ENCODE results near the gene HTR6.

HTR6 gene

DNA sequence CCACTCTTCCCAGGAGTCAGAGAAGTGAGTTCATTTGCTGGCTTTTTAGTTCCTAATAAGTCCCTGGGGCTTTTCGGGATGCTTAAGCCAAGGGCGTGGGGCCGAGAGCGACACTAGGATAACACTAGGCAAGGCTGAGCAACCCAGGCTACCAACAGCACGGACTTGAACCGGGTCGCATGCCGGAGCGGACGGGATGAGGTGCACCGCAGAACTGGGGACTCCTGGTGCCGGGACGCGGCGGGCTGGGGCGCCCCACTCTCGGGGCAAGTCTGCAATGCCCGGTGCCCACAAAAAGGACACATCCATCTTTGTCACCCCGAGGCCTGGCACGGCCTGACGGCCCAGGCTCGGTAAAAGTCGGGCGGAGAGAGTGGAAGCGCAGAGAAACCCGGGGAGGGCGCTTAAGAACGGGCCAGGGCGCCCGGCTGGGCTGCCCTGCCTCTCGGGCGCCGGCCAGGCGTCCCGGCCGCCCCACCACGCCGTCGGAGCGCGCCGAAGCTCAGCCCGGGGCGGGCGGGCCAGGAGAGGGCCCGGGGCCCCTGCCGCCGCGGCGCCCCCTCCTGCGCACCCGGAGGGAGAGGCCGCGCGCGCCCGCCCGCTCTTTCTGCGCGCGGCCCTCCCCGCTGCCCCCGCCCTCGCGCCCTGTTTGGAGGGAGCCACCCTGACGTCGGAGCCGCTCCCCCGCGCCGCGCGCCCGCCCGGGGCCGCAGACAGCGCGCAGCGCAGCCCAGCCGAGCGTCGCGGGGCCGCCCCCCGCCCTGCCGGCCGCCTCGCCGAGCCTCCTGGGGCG, 20.9 kb upstream of the HTR6 start, which contains the start of gene NBL1:
NBL1 (plus strand) TSS at position 710 of the 793 bp plus-strand sequence. CDS start 10,720 bp downstream, outside the sequence.
- CTCF ChIA-PET, result interaction anchor here (0.9 to 1.5 kb wide), 4 partner anchors 29 to 207 kb away, joined by 3 to 4 read pairs (median 4); no protein-coding TSS in a partner anchor
- Histone ChIP-seq H3K9me3 (ENCODE audit: control extremely low read depth in 1 of 5, control insufficient read depth in 4 of 5, insufficient read depth in 2 of 5, low read depth in 1 of 5, low read length in 4 of 5) (no peaks in the 10 kb centered on the region), H3K27me3 (replicated peaks in 2 of 5; ENCODE audit: control insufficient read depth in 4 of 5, insufficient read depth in 5 of 5, low read length in 4 of 5) (peaks cover 0 to 12% (median 0%) of the 10 kb centered on the region in 5 experiments), H3K4me3 (ENCODE audit: control insufficient read depth in 1 of 7, extremely low read depth in 1 of 7, insufficient read depth in 4 of 7, low read depth in 2 of 7, low read length in 6 of 7) (peak within 1 kb of the TSS; percentile 57 to 89 (median 72)), H3K4me1 (ENCODE audit: control extremely low read depth in 1 of 4, control insufficient read depth in 4 of 4, insufficient read depth in 4 of 4, low read length in 3 of 4) (peaks cover 0 to 51% (median 44%) of the 10 kb centered on the region in 4 experiments), H3K27ac (ENCODE audit: insufficient read depth in 1 of 2, low read depth in 1 of 2, low read length in 2 of 2, poor library complexity in 1 of 2, severe bottlenecking in 2 of 2) (peak within 1 kb of the TSS; percentile 54 to 68), H3K36me3 (ENCODE audit: control insufficient read depth in 4 of 4, insufficient read depth in 4 of 4, low read length in 3 of 4) (no peaks in the 10 kb centered on the region)
- DNase-seq, result peak; percentile 55 to 82 (median 82)
- WGBS (ENCODE audit: insufficient coverage), result under 1% methylated on average over 73 of the region's 90 CpGs
- POLR2A ChIA-PET, result interaction anchor here (0.9 to 7.3 kb wide), 4 partner anchors 14 to 55 kb away, joined by 3 to 48 read pairs (median 3); a partner anchor contains a TSS

DNA sequence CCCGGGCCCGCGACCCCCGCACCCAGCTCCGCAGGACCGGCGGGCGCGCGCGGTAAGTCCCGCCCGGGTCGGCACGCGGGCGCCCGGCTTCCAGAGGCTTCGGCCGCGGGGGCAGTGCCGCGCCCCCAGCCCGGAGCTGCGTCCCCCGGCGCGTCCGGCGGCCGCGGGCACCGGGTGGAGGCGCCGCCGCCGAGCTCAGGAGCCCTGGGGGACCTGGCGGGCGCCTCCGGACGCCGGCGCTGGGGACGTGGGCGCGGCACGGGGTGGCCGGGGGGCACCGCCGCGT, 20.3 kb upstream of the HTR6 start:
- 0% methylated on average over 51 of the region's 51 CpGs for WGBS (ENCODE audit: insufficient coverage)
- DNase-seq, result no peak
- H3K4me1 ChIP-seq (ENCODE audit: control extremely low read depth in 1 of 4, control insufficient read depth in 4 of 4, insufficient read depth in 4 of 4, low read length in 3 of 4), result peaks cover 0 to 52% (median 44%) of the 10 kb centered on the region in 4 experiments
- ChIA-PET POLR2A (interaction anchor here (0.9 to 7.3 kb wide), 3 partner anchors 37 to 55 kb away, joined by 3 to 48 read pairs (median 3); a partner anchor contains a TSS), CTCF (interaction anchor here (1.0 kb wide), 1 partner anchor 208 kb away, joined by 3 read pairs; no protein-coding TSS in a partner anchor)
- no peaks in the 10 kb centered on the region for H3K9me3 ChIP-seq (ENCODE audit: control extremely low read depth in 1 of 5, control insufficient read depth in 4 of 5, insufficient read depth in 2 of 5, low read depth in 1 of 5, low read length in 4 of 5)
- peak overlapping the region; percentile 57 to 89 (median 72) for H3K4me3 ChIP-seq (ENCODE audit: control insufficient read depth in 1 of 7, extremely low read depth in 1 of 7, insufficient read depth in 4 of 7, low read depth in 2 of 7, low read length in 6 of 7)
- peak overlapping the region in 1 of 2 experiments; percentile 68 for H3K27ac ChIP-seq (ENCODE audit: insufficient read depth in 1 of 2, low read depth in 1 of 2, low read length in 2 of 2, poor library complexity in 1 of 2, severe bottlenecking in 2 of 2)
- H3K36me3 ChIP-seq (ENCODE audit: control insufficient read depth in 4 of 4, insufficient read depth in 4 of 4, low read length in 3 of 4), result no peaks in the 10 kb centered on the region
- peaks cover 0 to 12% (median 0%) of the 10 kb centered on the region in 5 experiments for H3K27me3 ChIP-seq (replicated peaks in 2 of 5; ENCODE audit: control insufficient read depth in 4 of 5, insufficient read depth in 5 of 5, low read length in 4 of 5)

DNA sequence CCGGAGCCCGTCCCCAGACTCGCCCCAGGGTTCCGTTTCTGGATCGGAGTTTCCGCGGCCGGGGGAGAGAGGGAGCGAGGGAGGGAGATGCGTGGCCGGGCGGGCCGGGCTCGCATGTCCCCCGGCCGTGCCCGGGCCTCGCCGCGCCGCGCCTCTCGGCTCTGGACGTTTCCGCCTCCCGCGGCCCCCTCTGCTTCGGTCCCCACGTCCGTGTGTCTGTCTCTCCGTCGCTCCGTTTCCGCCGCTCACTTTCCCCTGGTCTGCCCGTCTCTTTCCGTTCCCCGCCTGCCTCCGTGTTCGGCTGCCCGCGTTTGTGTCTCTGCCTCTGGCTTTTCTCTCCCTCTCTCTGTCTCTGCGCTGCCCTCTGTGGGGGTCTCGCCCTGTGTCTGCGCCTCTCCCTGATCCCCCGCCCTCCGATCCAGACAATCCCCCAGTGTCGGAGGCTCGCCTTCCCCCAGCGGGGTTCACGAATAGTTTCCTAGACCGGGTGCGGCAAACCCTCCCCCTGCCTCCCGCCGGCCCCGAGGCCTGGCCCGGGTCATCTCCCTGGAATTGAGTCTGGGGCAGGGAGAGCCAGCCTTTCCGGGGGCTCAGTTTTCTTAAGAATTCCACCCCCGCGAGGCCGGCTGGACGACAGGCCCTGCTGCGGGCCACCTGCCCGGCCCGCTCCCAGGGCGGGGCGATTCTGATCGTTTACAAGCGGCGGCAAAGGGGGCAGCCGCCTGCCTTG, 19.8 kb upstream of the HTR6 start:
- ChIA-PET CTCF (no interaction called here), POLR2A (interaction anchor here (7.3 kb wide), 1 partner anchor 48 kb away, joined by 48 read pairs; a partner anchor contains a TSS)
- no peaks in the 10 kb centered on the region for H3K36me3 ChIP-seq (ENCODE audit: control insufficient read depth in 4 of 4, insufficient read depth in 4 of 4, low read length in 3 of 4)
- H3K4me3 ChIP-seq (ENCODE audit: control insufficient read depth in 1 of 7, extremely low read depth in 1 of 7, insufficient read depth in 4 of 7, low read depth in 2 of 7, low read length in 6 of 7), result peak overlapping the region; percentile 57 to 89 (median 72)
- 0% methylated on average over 31 of the region's 71 CpGs for WGBS (ENCODE audit: insufficient coverage)
- DNase-seq, result peak in 1 of 3 donors; percentile 55
- H3K27me3 ChIP-seq (replicated peaks in 2 of 5; ENCODE audit: control insufficient read depth in 4 of 5, insufficient read depth in 5 of 5, low read length in 4 of 5), result peaks cover 0 to 12% (median 0%) of the 10 kb centered on the region in 5 experiments
- H3K4me1 ChIP-seq (ENCODE audit: control extremely low read depth in 1 of 4, control insufficient read depth in 4 of 4, insufficient read depth in 4 of 4, low read length in 3 of 4), result peaks cover 0 to 52% (median 44%) of the 10 kb centered on the region in 4 experiments
- H3K27ac ChIP-seq (ENCODE audit: insufficient read depth in 1 of 2, low read depth in 1 of 2, low read length in 2 of 2, poor library complexity in 1 of 2, severe bottlenecking in 2 of 2), result peak overlapping the region; percentile 54 to 68
- H3K9me3 ChIP-seq (ENCODE audit: control extremely low read depth in 1 of 5, control insufficient read depth in 4 of 5, insufficient read depth in 2 of 5, low read depth in 1 of 5, low read length in 4 of 5), result no peaks in the 10 kb centered on the region

DNA sequence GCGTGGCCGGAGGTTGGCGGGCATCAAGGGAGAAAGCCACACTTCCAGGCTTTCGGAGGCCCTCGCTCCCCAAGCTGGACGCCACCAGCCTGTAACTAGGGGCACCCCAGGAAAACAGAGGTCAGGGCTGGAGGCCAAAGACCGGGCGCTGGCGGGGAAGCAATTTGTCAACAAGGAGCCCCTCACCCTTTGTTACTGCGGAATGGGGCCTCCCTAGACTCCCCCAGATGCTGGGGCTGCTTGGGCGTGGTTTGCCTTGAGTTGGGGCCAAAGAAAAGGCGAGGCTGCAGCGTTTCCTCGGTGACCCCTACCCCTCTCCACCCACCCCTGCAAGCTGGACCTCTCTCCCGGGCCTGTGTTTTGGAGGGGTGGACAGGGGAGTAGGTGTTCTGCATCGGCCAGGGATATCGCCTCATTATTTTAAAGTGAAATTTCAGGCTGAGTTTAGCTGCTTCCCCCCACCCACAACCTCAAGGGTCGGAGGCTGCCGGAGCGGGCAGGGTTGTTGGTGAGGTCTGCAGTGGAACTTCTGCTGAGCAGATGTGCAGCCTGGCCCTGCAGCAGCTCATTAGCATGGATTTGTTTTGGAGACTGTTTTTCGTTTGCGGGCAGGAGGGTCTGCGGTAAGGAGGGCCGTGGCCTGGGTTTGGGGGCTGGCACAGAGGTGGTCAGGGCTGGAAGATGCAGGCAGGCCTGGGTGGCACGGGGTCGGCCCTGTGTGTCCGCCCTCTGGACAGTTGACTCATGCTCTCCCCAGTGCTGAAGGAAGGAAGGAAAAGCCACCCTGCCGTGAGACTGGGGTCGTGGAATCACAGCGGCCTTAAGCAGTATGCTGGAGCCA, 19.0 kb upstream of the HTR6 start:
- ChIA-PET POLR2A (interaction anchor here (0.6 to 7.3 kb wide), 2 partner anchors 32 to 49 kb away, joined by 4 to 48 read pairs; a partner anchor contains a TSS), CTCF (interaction anchor here (1.2 to 1.7 kb wide), 2 partner anchors 140 to 298 kb away, joined by 3 read pairs; no protein-coding TSS in a partner anchor)
- Histone ChIP-seq H3K36me3 (ENCODE audit: control insufficient read depth in 4 of 4, insufficient read depth in 4 of 4, low read length in 3 of 4) (no peaks in the 10 kb centered on the region), H3K4me3 (ENCODE audit: control insufficient read depth in 1 of 7, extremely low read depth in 1 of 7, insufficient read depth in 4 of 7, low read depth in 2 of 7, low read length in 6 of 7) (peak overlapping the region; percentile 57 to 89 (median 72)), H3K9me3 (ENCODE audit: control extremely low read depth in 1 of 5, control insufficient read depth in 4 of 5, insufficient read depth in 2 of 5, low read depth in 1 of 5, low read length in 4 of 5) (no peaks in the 10 kb centered on the region), H3K27ac (ENCODE audit: insufficient read depth in 1 of 2, low read depth in 1 of 2, low read length in 2 of 2, poor library complexity in 1 of 2, severe bottlenecking in 2 of 2) (peak overlapping the region in 1 of 2 experiments; percentile 68), H3K27me3 (replicated peaks in 2 of 5; ENCODE audit: control insufficient read depth in 4 of 5, insufficient read depth in 5 of 5, low read length in 4 of 5) (peaks cover 0 to 12% (median 0%) of the 10 kb centered on the region in 5 experiments), H3K4me1 (ENCODE audit: control extremely low read depth in 1 of 4, control insufficient read depth in 4 of 4, insufficient read depth in 4 of 4, low read length in 3 of 4) (peaks cover 0 to 56% (median 47%) of the 10 kb centered on the region in 4 experiments)
- DNase-seq, result peak in 2 of 3 donors; percentile 61 to 63
- WGBS (ENCODE audit: insufficient coverage), result 49% methylated on average over 22 of the region's 30 CpGs

DNA sequence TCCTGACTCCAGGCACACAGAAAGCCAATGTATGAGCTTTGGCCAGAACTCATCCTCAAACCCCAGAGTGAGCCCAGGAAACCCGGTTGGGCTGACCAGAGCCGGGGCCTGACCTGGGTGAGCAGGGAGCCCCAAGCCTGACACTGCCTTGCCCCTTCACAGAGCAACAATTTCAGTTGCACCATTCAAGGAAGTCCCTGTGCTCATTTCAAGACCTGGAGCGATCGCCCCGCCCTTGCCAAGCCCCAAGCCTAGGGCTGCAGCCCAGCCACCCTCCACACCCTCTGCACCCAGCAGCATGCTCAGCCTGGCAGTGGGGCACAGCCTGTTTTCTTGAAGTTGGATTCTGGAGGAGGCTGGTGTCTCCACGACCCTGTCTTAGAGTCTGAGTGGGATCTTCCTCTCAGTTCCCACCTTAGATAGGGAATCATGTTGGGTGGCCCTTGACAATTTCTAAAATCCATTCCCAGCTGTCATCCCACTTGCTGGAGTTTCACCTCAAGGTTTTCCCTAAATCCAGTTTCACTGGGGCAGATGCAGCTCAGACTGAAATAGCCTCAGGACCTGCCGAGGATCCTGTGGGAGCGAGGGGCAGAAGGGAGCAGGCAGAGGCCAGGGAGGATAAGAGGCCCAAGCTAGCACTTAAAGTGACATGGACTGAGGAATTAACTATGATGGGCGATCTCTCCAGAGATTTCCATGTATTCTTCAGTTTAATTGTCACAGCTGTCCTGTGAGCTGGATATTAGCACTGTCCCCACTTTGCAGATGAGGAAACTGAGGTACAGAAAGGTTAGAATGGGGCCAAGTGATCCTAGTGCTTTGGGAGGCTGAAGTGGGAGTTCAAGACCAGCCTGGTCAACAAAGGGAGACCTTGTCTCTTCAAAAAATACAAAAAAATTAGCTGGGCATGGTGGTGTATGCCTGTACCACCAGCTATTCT, 18.0 kb upstream of the HTR6 start:
- ChIA-PET POLR2A (interaction anchor here (0.5 to 7.3 kb wide), 3 partner anchors 33 to 1546 kb away, joined by 3 to 48 read pairs (median 4); a partner anchor contains a TSS), CTCF (interaction anchor here (0.7 to 1.8 kb wide), 10 partner anchors 16 to 305 kb away, joined by 3 to 13 read pairs (median 4); no protein-coding TSS in a partner anchor)
- Histone ChIP-seq H3K4me3 (ENCODE audit: control insufficient read depth in 1 of 7, extremely low read depth in 1 of 7, insufficient read depth in 4 of 7, low read depth in 2 of 7, low read length in 6 of 7) (peak overlapping the region in 3 of 7 experiments; percentile 81 to 89 (median 87)), H3K9me3 (ENCODE audit: control extremely low read depth in 1 of 5, control insufficient read depth in 4 of 5, insufficient read depth in 2 of 5, low read depth in 1 of 5, low read length in 4 of 5) (no peaks in the 10 kb centered on the region), H3K4me1 (ENCODE audit: control extremely low read depth in 1 of 4, control insufficient read depth in 4 of 4, insufficient read depth in 4 of 4, low read length in 3 of 4) (peaks cover 0 to 60% (median 49%) of the 10 kb centered on the region in 4 experiments), H3K27me3 (replicated peaks in 2 of 5; ENCODE audit: control insufficient read depth in 4 of 5, insufficient read depth in 5 of 5, low read length in 4 of 5) (peaks cover 0 to 12% (median 0%) of the 10 kb centered on the region in 5 experiments), H3K36me3 (ENCODE audit: control insufficient read depth in 4 of 4, insufficient read depth in 4 of 4, low read length in 3 of 4) (no peaks in the 10 kb centered on the region), H3K27ac (ENCODE audit: insufficient read depth in 1 of 2, low read depth in 1 of 2, low read length in 2 of 2, poor library complexity in 1 of 2, severe bottlenecking in 2 of 2) (no peak overlapping the region)
- WGBS (ENCODE audit: insufficient coverage), result 56% methylated on average over 9 of the region's 9 CpGs
- peak in 1 of 3 donors; percentile 52 for DNase-seq

Measured in common myeloid progenitor, CD34-positive (primary cell).